C4-2B (cell line): Measurements from ENCODE around the gene SLC24A1.

Experiments
- ZFX ChIP-seq: fragments of 450-650 bp; IDR thresholded peaks from 2 replicates; pipeline ENCODE4 v1.6.1; 2017
- TF ChIP-seq, protein P1 (sequence below): fragments of 450-650 bp; conservative IDR thresholded peaks from 2 replicates; pipeline ENCODE4 v1.5.1; 2017; ENCODE audit warnings: mild to moderate bottlenecking

DNA sequence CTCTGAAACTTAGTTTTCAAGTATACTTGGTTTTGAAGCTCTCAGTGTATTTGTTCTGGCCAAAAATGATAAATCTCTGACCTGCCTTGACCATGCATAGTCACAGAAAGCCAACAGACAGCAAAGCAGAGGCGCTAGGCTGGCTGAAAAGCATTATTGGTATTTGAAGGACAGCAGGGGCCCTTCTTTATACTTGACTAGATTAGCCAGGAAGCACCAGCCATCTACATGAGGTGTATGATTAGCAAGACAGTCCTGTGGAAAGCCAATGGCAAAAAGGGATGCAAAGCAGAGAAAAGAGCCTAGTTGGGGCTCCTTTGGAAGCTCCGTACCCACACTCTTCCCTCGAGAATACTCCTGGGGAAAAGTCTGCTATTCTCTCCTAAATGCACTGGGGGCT lies 7.8 kb downstream of the SLC24A1 start:
- TF ChIP-seq, protein P1, sequence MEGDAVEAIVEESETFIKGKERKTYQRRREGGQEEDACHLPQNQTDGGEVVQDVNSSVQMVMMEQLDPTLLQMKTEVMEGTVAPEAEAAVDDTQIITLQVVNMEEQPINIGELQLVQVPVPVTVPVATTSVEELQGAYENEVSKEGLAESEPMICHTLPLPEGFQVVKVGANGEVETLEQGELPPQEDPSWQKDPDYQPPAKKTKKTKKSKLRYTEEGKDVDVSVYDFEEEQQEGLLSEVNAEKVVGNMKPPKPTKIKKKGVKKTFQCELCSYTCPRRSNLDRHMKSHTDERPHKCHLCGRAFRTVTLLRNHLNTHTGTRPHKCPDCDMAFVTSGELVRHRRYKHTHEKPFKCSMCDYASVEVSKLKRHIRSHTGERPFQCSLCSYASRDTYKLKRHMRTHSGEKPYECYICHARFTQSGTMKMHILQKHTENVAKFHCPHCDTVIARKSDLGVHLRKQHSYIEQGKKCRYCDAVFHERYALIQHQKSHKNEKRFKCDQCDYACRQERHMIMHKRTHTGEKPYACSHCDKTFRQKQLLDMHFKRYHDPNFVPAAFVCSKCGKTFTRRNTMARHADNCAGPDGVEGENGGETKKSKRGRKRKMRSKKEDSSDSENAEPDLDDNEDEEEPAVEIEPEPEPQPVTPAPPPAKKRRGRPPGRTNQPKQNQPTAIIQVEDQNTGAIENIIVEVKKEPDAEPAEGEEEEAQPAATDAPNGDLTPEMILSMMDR, result no peak
- no peak for TF ChIP-seq ZFX
